Loucy (cell line): ENCODE measurements around the gene TXNRD2.

Experiments
- H2AFZ ChIP-seq: fragments of 200-600 bp; sonication (generic); 2 replicates; pipeline ENCODE4 v1.6.0; 2016; ENCODE audit warnings: antibody characterized with exemption, mild to moderate bottlenecking, low read length, moderate library complexity
- H3F3A ChIP-seq: fragments of 200-600 bp; 2 replicates; pipeline ENCODE4 v1.6.0; 2016; ENCODE audit warnings: antibody characterized with exemption, low read depth, mild to moderate bottlenecking
- H3K27me3 ChIP-seq: fragments of 200-600 bp; sonication (generic); 2 replicates; pipeline ENCODE4 v1.6.1; 2014; ENCODE audit warnings: low read length, mild to moderate bottlenecking; ENCODE audit not compliant: insufficient read depth, poor library complexity, severe bottlenecking
- H3K36me3 ChIP-seq: fragments of 200-600 bp; sonication (generic); 2 replicates; pipeline ENCODE4 v1.6.1; 2016; ENCODE audit warnings: low read length; ENCODE audit not compliant: insufficient read depth
- H3K4me1 ChIP-seq: fragments of 200-600 bp; sonication (generic); 2 replicates; pipeline ENCODE4 v1.5.1; 2014; ENCODE audit warnings: low read length, mild to moderate bottlenecking; ENCODE audit not compliant: insufficient read depth, poor library complexity, severe bottlenecking
- H3K4me2 ChIP-seq: fragments of 200-600 bp; sonication (generic); 2 replicates; pipeline ENCODE4 v1.6.0; 2014; ENCODE audit warnings: antibody characterized with exemption, low read length, low read depth, mild to moderate bottlenecking; ENCODE audit not compliant: poor library complexity, severe bottlenecking
- H3K4me3 ChIP-seq: fragments of 200-600 bp; sonication (generic); 2 replicates; pipeline ENCODE4 v1.5.1; 2014; ENCODE audit warnings: low read length, mild to moderate bottlenecking, mixed read lengths; ENCODE audit not compliant: poor library complexity, severe bottlenecking
- H3K79me2 ChIP-seq: fragments of 200-600 bp; sonication (generic); 2 replicates; pipeline ENCODE4 v1.6.1; 2014; ENCODE audit warnings: low read length; ENCODE audit not compliant: insufficient read depth
- H3K9ac ChIP-seq: fragments of 200-600 bp; sonication (generic); 2 replicates; pipeline ENCODE4 v1.6.0; 2014; ENCODE audit warnings: mild to moderate bottlenecking, low read depth, low read length, moderate library complexity; ENCODE audit not compliant: poor library complexity, severe bottlenecking
- H3K9me2 ChIP-seq: fragments of 200-600 bp; sonication (generic); replicated peaks from 2 replicates; pipeline ENCODE4 v1.6.1; 2016; ENCODE audit warnings: low read depth, low read length, mixed read lengths
- H3K9me3 ChIP-seq: fragments of 200-600 bp; sonication (generic); 2 replicates; pipeline ENCODE4 v1.6.1; 2014; ENCODE audit warnings: mild to moderate bottlenecking, antibody characterized with exemption, low read length, low read depth; ENCODE audit not compliant: insufficient read depth
- H4K20me1 ChIP-seq: fragments of 200-600 bp; sonication (generic); 2 replicates; pipeline ENCODE4 v1.6.0; 2014; ENCODE audit warnings: antibody characterized with exemption, low read length, mild to moderate bottlenecking; ENCODE audit not compliant: insufficient read depth, poor library complexity, severe bottlenecking
- CTCF ChIP-seq: fragments of 200-600 bp; sonication (generic); conservative IDR thresholded peaks from 2 replicates; pipeline ENCODE4 v1.5.1; 2014; ENCODE audit warnings: mild to moderate bottlenecking, antibody characterized with exemption, low read length
- EZH2phosphoT487 ChIP-seq: fragments of 200-600 bp; IDR thresholded peaks from 2 replicates; pipeline ENCODE4 v1.6.1; 2018; ENCODE audit warnings: antibody characterized with exemption, mild to moderate bottlenecking, moderate library complexity, borderline replicate concordance

TXNRD2 gene

GRCh38 chr22:19871845-19872778 is 69.5 kb downstream of the TXNRD2 start:
- Histone ChIP-seq H3K27me3 (no peaks in the 10 kb centered on the region), H3K36me3 (no peaks in the 10 kb centered on the region), H3K9ac (no peak overlapping the region), H3K9me2 (no peaks in the 10 kb centered on the region), H3K79me2 (no peaks in the 10 kb centered on the region), H3K9me3 (no peaks in the 10 kb centered on the region), H3K4me2 (no peak overlapping the region), H3F3A (no peaks in the 10 kb centered on the region), H3K4me1 (no peaks in the 10 kb centered on the region), H3K4me3 (no peak overlapping the region), H4K20me1 (no peaks in the 10 kb centered on the region), H2AFZ (no peak overlapping the region)
- TF ChIP-seq EZH2phosphoT487 (no peak), CTCF (no peak)

DNA sequence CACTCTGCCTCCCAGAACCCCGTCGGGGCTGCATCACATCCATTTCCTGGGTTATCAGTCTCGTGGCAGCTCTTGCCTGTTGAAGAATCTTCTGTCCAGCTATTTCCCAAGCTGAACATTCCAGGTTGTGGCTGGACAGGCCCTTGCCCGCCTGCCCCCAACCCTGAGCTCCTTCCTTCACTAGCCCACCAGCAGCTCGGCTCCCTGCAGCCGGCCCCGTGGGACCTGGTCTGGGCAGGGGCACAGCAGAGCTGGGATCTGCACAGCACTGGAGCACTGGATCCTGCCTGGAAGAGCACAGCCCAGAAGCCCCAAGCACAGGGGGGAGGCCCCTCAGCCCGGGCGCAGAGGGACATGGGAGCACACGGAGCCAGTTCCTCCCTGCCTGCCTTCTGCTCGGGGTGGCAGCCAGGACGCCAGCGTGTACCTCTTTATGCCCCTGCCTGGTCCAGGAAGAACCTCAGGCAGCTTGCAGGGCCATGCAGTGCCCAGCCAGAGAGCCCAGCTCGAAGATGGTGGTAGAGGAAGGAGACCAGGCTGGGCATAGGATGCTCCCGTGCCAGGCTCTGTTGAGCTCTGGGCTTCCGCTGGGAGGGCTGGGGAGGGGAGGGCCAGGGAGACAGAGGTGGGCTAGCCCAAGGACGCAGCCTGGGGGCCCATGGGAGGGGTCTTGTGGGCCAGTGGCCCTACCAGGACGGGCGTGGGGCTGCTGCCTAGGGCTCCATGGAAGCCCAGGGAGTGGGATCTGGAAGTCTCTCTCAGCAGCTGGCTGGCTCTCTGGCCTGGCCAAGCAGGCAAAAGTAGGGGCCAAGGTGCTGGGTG is 70.4 kb downstream of the TXNRD2 start:
- no peaks in the 10 kb centered on the region for H4K20me1 ChIP-seq
- no peaks in the 10 kb centered on the region for H3K79me2 ChIP-seq
- H3F3A ChIP-seq: no peaks in the 10 kb centered on the region
- H3K27me3 ChIP-seq: no peaks in the 10 kb centered on the region
- H3K9ac ChIP-seq: no peak overlapping the region
- H3K4me1 ChIP-seq: no peaks in the 10 kb centered on the region
- no peak overlapping the region for H3K4me2 ChIP-seq
- H3K36me3 ChIP-seq: no peaks in the 10 kb centered on the region
- TF ChIP-seq CTCF (no peak), EZH2phosphoT487 (no peak)
- H3K9me3 ChIP-seq: no peaks in the 10 kb centered on the region
- no peak overlapping the region for H2AFZ ChIP-seq
- no peak overlapping the region for H3K4me3 ChIP-seq
- no peaks in the 10 kb centered on the region for H3K9me2 ChIP-seq

DNA sequence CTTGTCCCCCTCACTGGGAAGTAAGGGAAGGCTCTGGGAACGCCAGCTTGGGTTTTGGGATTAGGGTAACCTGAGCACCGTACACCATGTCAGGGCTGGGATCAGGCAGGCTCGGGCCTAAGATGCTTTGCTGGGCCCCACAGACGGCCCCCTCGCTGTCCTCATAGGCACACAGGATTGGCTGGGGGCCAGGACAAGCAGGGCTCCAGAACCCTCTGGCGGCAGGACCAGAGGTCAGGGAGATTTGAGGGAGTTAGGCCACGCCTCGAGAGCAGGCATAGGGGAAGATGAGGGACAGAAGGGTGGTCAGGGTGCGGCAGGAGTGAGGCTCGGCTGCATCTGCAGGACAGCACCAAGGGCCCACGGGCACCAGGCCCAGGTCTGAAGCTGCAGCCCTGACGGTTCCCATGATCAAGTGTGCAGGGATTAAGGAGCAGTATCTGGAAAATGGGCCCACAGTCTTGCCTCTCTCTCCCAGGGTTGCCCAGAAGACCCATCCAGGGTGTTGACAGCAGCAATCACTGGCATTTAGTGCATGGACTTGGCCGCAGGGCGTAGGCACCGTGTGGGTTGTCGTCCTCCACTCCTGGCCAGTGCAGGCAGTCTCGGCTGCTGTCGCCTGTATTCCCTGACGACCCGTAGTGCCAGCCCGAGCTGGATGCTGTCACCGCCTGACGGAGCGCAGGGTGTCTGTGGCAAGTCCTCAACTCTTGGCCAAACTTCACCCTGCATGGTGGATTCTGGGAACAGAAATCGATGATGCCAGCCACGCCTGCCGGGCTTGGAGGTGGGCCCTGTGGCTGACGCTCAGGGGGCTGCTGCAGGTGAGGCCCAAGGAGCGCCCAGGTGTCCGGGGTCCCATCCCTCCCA is 71.2 kb downstream of the TXNRD2 start:
- H4K20me1 ChIP-seq: no peaks in the 10 kb centered on the region
- no peaks in the 10 kb centered on the region for H3K9me3 ChIP-seq
- no peaks in the 10 kb centered on the region for H3F3A ChIP-seq
- TF ChIP-seq CTCF (no peak), EZH2phosphoT487 (no peak)
- no peaks in the 10 kb centered on the region for H3K4me1 ChIP-seq
- H3K36me3 ChIP-seq: no peaks in the 10 kb centered on the region
- H3K27me3 ChIP-seq: no peaks in the 10 kb centered on the region
- no peak overlapping the region for H2AFZ ChIP-seq
- H3K4me3 ChIP-seq: no peak overlapping the region
- H3K9ac ChIP-seq: no peak overlapping the region
- H3K9me2 ChIP-seq: no peaks in the 10 kb centered on the region
- H3K79me2 ChIP-seq: no peaks in the 10 kb centered on the region
- H3K4me2 ChIP-seq: no peak overlapping the region
